NOMO-1 treated with dmso at 0.1 percent for 144 hours (cell line): Measurements from ENCODE around the gene FRY.

Source experiments
- DNase-seq: peaks from one replicate; lab custom pipeline; 2025; ENCODE audit not compliant: unreplicated experiment; lab: John Stamatoyannopoulos, UW

Gene FRY

GRCh38 chr13:32209652-32210051, 178.1 kb downstream of the FRY start:
- DNase-seq, result no peak

GRCh38 chr13:32210101-32210500, 178.5 kb downstream of the FRY start:
- no peak for DNase-seq

DNA sequence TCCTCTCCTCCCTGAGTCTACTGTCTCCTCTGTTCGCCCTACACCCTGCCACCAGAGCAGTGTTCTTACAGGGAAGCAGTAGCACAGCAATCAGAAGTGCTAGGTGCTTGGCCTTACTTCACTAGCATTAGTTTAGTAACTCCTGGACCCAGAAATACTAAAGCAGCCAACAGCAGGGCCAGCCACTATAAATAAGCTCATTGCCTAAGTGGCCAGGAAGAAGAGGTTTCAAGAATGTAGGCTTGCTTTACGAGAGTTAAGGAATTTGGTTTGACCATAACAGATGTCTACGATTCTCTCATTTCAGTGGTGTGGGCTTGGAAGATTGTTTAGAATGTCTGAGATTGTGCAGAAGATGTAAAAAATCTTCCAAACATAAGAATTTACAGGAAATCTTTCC, 180.2 kb downstream of the FRY start:
- no peak for DNase-seq

GRCh38 chr13:32212421-32212820, 180.8 kb downstream of the FRY start:
- DNase-seq, result no peak

DNA sequence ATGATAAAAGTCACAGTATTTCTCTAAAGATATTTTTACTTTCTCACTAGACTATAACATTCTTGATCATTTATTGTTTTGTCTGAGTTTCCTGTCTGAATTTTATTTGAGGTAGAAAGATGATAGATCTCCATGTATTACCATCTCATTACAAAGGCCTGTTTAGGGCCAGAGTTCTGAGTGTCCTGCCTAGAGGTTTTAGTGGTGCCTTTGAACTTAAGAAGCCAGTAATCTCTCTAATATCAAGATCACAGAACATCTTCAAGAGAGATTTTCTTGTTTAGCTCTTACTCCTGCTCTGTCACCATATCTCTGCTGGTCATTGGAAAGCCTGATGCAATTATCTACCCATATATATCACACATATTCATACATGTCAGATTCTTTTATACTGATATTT, 182.1 kb downstream of the FRY start:
- DNase-seq, result no peak

- DNase-seq, result no peak
Observed at GRCh38 chr13:32214071-32214470, 182.5 kb downstream of the FRY start.

- no peak for DNase-seq
Observed at GRCh38 chr13:32216281-32216680, 184.7 kb downstream of the FRY start.

DNA sequence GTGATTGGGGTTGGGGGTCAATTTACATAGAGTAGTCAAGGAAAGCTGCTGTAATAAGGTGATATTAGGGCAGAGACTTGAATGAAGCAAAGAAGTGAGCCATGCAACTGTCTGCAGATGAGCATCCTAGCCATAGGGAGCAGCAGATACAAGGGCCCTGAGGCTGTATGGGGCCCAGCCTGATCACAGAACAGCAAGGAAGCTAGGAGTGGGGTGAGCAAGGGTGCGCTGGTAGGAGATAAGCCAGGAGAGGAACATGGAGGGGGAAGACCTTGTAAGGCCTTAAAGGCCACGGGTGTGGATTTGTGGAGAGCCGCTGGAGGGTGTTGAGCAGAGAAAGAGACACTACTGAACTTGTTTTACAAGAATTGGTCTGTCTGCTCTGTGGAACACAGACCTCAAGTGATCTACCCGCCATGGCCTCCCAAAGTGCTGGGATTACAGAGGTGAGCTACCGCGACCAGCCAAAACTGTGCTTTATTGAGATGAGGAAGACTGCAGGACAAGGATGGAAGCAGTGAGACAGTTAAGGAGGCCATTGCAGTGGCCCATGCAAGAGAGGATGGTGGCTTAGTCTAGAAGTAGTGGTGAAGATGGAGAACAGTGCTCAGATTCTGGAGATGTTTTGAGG, 190.6 kb downstream of the FRY start:
- DNase-seq, result no peak

- no peak for DNase-seq
Observed at GRCh38 chr13:32224916-32225315, 193.3 kb downstream of the FRY start.

DNA sequence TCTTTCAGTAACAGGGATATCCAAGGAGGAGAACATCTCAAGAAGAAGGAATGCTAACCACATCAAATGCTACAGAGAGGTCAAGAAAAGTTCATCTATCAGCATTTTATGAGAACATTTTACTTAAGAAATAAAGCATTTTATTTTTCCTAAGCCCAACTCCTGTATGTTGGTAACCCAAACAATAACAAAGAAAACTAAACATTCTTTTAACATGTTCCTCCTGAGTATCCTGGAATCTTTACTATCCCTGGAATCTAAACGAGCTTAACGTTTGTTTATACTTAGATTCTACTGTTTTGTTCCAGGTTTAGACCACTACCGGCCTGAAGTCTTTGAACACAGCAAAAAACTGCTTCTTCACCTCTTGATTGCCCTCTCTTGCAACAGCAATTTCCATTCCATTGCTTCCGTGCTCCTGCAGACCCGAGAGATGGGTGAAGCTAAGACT, 193.9 kb downstream of the FRY start:
- DNase-seq, result no peak

GRCh38 chr13:32228330-32229041, 196.9 kb downstream of the FRY start:
- no peak for DNase-seq

DNA sequence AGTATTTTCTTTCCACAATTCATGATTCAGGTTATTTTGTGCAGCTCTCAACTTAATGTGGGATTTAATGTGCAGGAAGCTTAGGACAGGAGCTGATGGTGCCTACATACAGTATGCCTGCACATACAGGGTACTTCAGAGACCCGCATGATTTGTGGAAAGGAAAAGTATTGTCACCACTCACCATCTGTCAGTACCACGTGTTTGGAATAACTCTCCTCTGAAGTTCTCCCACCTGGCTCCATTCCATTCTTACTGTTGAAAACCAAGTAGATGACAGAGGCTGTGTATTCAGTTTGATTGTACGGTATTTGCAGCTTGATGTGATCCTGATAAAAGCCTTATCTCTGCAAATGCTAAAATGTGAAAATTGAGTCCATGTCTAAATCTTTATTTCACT, 197.9 kb downstream of the FRY start:
- DNase-seq, result no peak

GRCh38 chr13:32232263-32232662, 200.7 kb downstream of the FRY start:
- DNase-seq, result no peak

DNA sequence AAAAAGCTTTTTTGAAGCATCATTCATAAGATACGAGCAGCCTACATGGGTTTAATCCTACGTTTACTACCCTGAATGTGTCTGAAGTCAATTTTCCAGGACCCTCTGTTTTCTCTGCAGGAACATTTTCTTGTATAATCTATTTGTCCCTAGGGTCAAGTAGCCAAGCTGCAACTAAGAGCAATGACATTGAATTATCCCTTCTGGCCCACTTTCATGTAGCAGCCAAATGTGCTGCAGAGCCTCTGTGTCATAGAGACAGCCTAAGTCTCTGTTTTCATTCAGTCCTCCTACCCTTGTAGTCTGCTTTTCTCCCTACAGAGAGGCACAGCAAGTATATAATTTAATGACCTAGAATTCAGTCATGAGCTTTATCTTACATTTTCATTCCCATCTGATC, 201.5 kb downstream of the FRY start:
- DNase-seq, result no peak

DNA sequence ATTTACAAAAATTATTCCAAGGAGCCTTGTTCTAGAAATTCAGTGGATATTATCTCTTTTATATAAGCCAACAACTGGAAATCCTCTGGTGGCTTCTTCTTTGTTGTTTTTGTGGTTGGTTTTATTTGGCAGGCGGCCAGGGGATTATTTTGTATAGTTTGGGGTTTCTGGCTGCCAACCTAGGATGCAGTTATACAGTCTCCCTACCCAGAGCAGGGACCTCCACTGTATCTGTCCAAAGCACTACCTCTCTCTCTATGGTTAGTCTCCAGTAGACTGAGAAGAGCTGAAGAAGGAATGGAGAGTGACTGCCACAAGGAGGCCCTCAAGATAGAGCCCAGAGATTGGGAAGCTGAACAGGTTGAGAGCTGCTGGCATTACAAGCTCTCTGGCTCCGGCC, 203.3 kb downstream of the FRY start:
- DNase-seq, result no peak

GRCh38 chr13:32237681-32238080, 206.1 kb downstream of the FRY start:
- no peak for DNase-seq

- no peak for DNase-seq
Observed at GRCh38 chr13:32243695-32244094, 212.1 kb downstream of the FRY start.

- DNase-seq, result no peak
Observed at GRCh38 chr13:32245555-32245954, 214.0 kb downstream of the FRY start.

DNA sequence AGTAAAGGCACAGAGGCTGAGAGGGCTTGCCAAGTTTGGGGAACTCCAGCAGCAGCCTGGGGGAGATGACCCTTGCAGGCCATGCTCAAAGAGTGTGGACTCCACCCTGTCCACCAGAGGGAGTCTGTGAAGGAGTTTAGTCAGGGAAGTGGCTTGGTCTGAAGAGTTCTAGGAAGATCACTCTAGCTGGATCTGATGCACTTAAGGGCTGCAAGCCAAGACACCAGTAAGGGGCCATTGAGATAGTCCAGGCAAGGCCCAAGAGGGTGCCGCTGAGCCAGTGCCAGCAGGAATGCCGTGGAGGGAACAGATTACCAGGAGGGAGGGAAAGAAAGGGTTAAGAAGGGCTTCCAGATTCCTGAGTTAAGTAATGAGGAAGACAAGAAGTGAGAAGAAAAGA, 214.9 kb downstream of the FRY start:
- DNase-seq, result no peak

GRCh38 chr13:32247887-32248286, 216.3 kb downstream of the FRY start:
- no peak for DNase-seq

DNA sequence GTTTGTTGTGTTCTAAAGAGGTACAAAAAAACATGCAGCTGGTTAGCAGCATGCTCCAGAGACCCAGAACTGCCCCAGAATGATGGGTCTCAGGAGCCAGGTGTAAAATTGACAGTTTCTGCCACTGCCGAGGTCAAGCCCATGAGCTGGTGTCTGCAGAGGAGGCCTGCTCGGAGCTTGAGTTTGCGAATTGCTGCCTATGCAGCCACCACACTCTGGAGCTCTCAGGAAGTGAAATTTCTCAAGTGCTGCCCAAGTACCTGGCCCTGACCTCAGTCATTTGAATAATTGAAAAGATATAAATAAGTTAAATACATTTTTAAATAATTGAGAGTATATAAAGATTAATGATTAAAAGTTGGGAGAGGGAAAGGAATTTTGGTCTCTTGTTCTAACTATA, 217.2 kb downstream of the FRY start:
- no peak for DNase-seq

DNA sequence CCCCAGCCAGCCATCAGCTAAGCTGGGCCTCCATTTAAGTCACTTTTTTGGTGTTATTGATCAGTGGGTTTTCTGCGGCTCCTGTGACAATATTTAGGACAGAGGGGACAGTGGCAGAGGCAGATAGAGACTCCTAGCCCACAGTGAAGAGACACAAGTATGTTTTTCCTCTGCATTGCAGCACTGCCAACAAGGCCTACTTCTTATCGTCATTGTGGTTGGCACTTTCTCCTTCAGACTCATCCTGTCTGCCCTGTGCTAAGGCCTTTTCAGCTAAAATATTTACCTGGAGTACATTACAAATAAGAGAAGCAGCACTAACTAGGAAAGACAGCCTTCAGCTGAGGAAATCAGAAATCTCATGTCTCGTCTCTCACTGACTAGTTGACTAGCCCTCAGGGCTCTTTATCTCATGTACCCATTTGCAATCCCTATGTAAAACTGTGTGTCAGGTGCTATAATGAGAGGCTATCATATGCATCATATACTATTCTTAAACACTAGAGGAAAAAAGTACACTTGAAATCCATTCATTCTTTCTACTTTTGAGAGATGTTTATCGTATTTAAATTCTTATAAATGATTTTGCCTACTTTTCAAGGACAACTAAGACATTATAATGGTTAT, 221.4 kb downstream of the FRY start:
- DNase-seq, result no peak
